ENCODE data around the gene SPC25. TPM values are rescaled to one million over a fixed set of nuclear protein-coding genes. Genes with fewer than 3 reads are reported as not detected.

The SPC25 gene
- total RNA-seq, 5 donors from 2014 or later (not counting 1 experiment from before 2014, with no cell fraction given): 0.32 to 0.83 (median 0.43) TPM; not detected in 2

- ChIA-PET CTCF (no interaction called here), POLR2A (no interaction called here)
- ATAC-seq (replicated peaks in 1 of 4) (no peak), DNase-seq (no peak)
- H3K27me3 Mint-ChIP-seq: no peaks in the 10 kb centered on the region
- Histone ChIP-seq H3K9me3 (no peaks in the 10 kb centered on the region), H3K36me3 (ENCODE audit: control insufficient read depth in 2 of 2, extremely low read depth in 1 of 2, insufficient read depth in 1 of 2, low read length in 1 of 2) (no peaks in the 10 kb centered on the region), H3K4me3 (ENCODE audit: control insufficient read depth in 1 of 2, extremely low read depth in 1 of 2, low read length in 1 of 2) (no peak overlapping the region), H3K27ac (ENCODE audit: low read length) (no peak overlapping the region), H3K4me1 (ENCODE audit: control insufficient read depth in 1 of 2, extremely low read depth in 1 of 2, insufficient read depth in 2 of 2, low read length in 2 of 2) (no peaks in the 10 kb centered on the region), H3K27me3 (replicated peaks in 1 of 2; ENCODE audit: control insufficient read depth in 2 of 2, extremely low read depth in 1 of 2, insufficient read depth in 2 of 2, low read length in 1 of 2) (no peaks in the 10 kb centered on the region)
- 73% methylated on average over 3 of the region's 3 CpGs for WGBS (ENCODE audit: insufficient coverage)
- H3K4me1 Mint-ChIP-seq: no peaks in the 10 kb centered on the region
- H3K9me3 Mint-ChIP-seq: no peaks in the 10 kb centered on the region
- no peak overlapping the region for H3K27ac Mint-ChIP-seq
- H3K36me3 Mint-ChIP-seq: no peaks in the 10 kb centered on the region
- no peak overlapping the region for H3K4me3 Mint-ChIP-seq
Measured at GRCh38 chr2:168843253-168843652, 47.0 kb downstream of the SPC25 start.

DNA sequence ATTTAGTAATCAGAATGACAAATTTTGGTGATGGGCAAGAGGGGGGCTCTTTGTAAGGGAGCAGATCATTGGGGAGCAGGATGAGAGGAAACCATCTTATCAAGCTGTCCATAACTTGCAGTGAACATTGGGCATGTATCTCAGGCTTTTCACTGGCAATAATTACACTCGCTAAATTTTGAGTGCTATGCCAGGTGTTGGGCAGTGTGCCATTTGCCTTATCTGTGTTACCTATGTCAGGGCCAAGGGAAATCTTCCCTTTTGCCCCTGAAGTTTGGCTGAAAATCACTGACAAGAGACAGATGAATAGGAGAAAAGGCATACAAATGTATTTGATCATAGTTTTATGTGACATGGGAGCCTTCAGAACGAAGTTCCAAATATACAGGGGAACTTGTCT, 48.8 kb downstream of the SPC25 start:
- 100% methylated on average over 1 of the region's 2 CpGs for WGBS (ENCODE audit: insufficient coverage)
- H3K4me1 ChIP-seq (ENCODE audit: control insufficient read depth in 1 of 2, extremely low read depth in 1 of 2, insufficient read depth in 2 of 2, low read length in 2 of 2): no peaks in the 10 kb centered on the region
- POLR2A ChIA-PET: no interaction called here
- Mint-ChIP-seq H3K27me3 (no peaks in the 10 kb centered on the region), H3K4me1 (no peaks in the 10 kb centered on the region), H3K4me3 (no peak overlapping the region), H3K9me3 (peaks cover 0 to 4% (median 0%) of the 10 kb centered on the region in 3 donors), H3K36me3 (no peaks in the 10 kb centered on the region), H3K27ac (no peak overlapping the region)
- ATAC-seq (replicated peaks in 1 of 4): no peak
- no peak overlapping the region for H3K4me3 ChIP-seq (ENCODE audit: control insufficient read depth in 1 of 2, extremely low read depth in 1 of 2, low read length in 1 of 2)
- no peak overlapping the region for H3K27ac ChIP-seq (ENCODE audit: low read length)
- H3K27me3 ChIP-seq (replicated peaks in 1 of 2; ENCODE audit: control insufficient read depth in 2 of 2, extremely low read depth in 1 of 2, insufficient read depth in 2 of 2, low read length in 1 of 2): no peaks in the 10 kb centered on the region
- CTCF ChIA-PET: no interaction called here
- DNase-seq: no peak
- no peaks in the 10 kb centered on the region for H3K36me3 ChIP-seq (ENCODE audit: control insufficient read depth in 2 of 2, extremely low read depth in 1 of 2, insufficient read depth in 1 of 2, low read length in 1 of 2)
- no peaks in the 10 kb centered on the region for H3K9me3 ChIP-seq

DNA sequence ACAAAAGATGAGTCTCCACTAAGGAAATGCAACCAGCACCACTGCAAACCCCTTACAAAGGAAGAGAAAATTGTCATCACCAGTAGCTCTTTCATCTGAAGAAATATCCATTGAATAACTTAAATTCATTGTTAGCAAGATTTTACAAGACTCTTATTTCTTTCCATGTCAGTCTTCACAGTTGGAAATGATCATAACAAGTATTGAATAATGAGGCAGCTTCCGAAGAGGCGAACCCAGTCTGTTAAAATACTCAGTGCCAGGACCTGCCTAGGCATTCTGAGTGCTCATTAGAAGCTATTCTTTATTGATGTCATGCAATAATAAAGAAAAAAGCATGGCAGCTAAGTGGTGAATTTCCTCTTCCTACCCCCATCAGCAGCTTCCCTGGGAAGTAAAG, 54.3 kb downstream of the SPC25 start:
- H3K4me1 Mint-ChIP-seq: no peaks in the 10 kb centered on the region
- no peak overlapping the region for H3K4me3 ChIP-seq (ENCODE audit: control insufficient read depth in 1 of 2, extremely low read depth in 1 of 2, low read length in 1 of 2)
- no peaks in the 10 kb centered on the region for H3K27me3 ChIP-seq (replicated peaks in 1 of 2; ENCODE audit: control insufficient read depth in 2 of 2, extremely low read depth in 1 of 2, insufficient read depth in 2 of 2, low read length in 1 of 2)
- ChIA-PET POLR2A (no interaction called here), CTCF (no interaction called here)
- no peak overlapping the region for H3K27ac ChIP-seq (ENCODE audit: low read length)
- no peak overlapping the region for H3K27ac Mint-ChIP-seq
- DNase-seq (no peak), ATAC-seq (replicated peaks in 1 of 4) (no peak)
- no peaks in the 10 kb centered on the region for H3K27me3 Mint-ChIP-seq
- no peaks in the 10 kb centered on the region for H3K36me3 Mint-ChIP-seq
- H3K36me3 ChIP-seq (ENCODE audit: control insufficient read depth in 2 of 2, extremely low read depth in 1 of 2, insufficient read depth in 1 of 2, low read length in 1 of 2): no peaks in the 10 kb centered on the region
- peaks cover under 1% of the 10 kb centered on the region for H3K9me3 ChIP-seq
- no peaks in the 10 kb centered on the region for H3K4me1 ChIP-seq (ENCODE audit: control insufficient read depth in 1 of 2, extremely low read depth in 1 of 2, insufficient read depth in 2 of 2, low read length in 2 of 2)
- no peak overlapping the region for H3K4me3 Mint-ChIP-seq
- peaks cover 0 to 4% (median 3%) of the 10 kb centered on the region in 3 donors for H3K9me3 Mint-ChIP-seq
- WGBS (ENCODE audit: insufficient coverage): no CpG with 5 or more reads among the region's 2 CpGs

DNA sequence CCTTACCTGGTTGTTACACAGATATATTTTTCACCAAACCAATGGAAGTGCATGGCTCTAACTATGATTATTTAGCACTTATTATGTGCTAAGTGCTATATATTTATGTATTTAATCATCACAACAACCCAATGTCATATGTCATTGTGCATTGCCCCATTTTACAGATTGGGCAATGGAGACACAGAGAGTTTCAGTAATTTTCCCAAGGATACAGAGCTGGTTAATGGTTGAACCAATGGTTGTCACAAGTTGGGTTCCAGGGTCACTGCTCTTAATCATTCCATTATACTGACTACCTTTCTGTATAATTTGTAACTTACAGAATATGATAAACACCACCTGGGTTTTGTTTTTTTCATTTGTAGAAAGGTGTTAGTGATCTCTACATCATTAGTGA, 58.6 kb downstream of the SPC25 start:
- Histone ChIP-seq H3K27me3 (replicated peaks in 1 of 2; ENCODE audit: control insufficient read depth in 2 of 2, extremely low read depth in 1 of 2, insufficient read depth in 2 of 2, low read length in 1 of 2) (no peaks in the 10 kb centered on the region), H3K36me3 (ENCODE audit: control insufficient read depth in 2 of 2, extremely low read depth in 1 of 2, insufficient read depth in 1 of 2, low read length in 1 of 2) (no peaks in the 10 kb centered on the region), H3K4me3 (ENCODE audit: control insufficient read depth in 1 of 2, extremely low read depth in 1 of 2, low read length in 1 of 2) (no peak overlapping the region), H3K27ac (ENCODE audit: low read length) (no peak overlapping the region), H3K4me1 (ENCODE audit: control insufficient read depth in 1 of 2, extremely low read depth in 1 of 2, insufficient read depth in 2 of 2, low read length in 2 of 2) (no peaks in the 10 kb centered on the region), H3K9me3 (peaks cover 4% of the 10 kb centered on the region)
- DNase-seq: no peak
- H3K4me3 Mint-ChIP-seq: no peak overlapping the region
- ChIA-PET POLR2A (no interaction called here), CTCF (no interaction called here)
- H3K27me3 Mint-ChIP-seq: no peaks in the 10 kb centered on the region
- no peak for ATAC-seq (replicated peaks in 1 of 4)
- peaks cover 0 to 3% (median 0%) of the 10 kb centered on the region in 3 donors for H3K9me3 Mint-ChIP-seq
- no peaks in the 10 kb centered on the region for H3K36me3 Mint-ChIP-seq
- H3K27ac Mint-ChIP-seq: no peak overlapping the region
- H3K4me1 Mint-ChIP-seq: no peaks in the 10 kb centered on the region

DNA sequence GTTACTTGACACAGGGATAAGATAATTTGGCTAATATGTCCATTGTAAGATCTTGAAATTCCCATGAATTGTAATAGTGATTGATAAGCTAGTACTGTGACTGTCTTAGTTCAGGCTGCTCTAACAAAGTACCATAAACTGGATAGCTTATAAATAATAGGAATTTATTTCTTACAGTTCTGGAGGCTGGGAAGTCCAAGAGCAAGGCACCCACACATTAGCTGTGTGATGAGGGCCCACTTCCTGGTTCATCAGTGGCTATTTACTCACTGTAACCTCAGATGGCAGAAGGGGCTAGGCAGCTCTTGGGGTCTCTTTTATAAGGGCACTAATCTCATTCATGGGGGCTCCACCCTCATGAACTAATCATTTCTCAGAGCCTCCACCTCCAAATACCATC, 59.3 kb downstream of the SPC25 start:
- Mint-ChIP-seq H3K27me3 (no peaks in the 10 kb centered on the region), H3K9me3 (peaks cover 0 to 3% (median 0%) of the 10 kb centered on the region in 3 donors), H3K4me3 (no peak overlapping the region), H3K27ac (no peak overlapping the region), H3K36me3 (no peaks in the 10 kb centered on the region), H3K4me1 (no peaks in the 10 kb centered on the region)
- POLR2A ChIA-PET: no interaction called here
- Histone ChIP-seq H3K27ac (ENCODE audit: low read length) (no peak overlapping the region), H3K9me3 (peaks cover 4% of the 10 kb centered on the region), H3K27me3 (replicated peaks in 1 of 2; ENCODE audit: control insufficient read depth in 2 of 2, extremely low read depth in 1 of 2, insufficient read depth in 2 of 2, low read length in 1 of 2) (no peaks in the 10 kb centered on the region), H3K4me3 (ENCODE audit: control insufficient read depth in 1 of 2, extremely low read depth in 1 of 2, low read length in 1 of 2) (no peak overlapping the region), H3K36me3 (ENCODE audit: control insufficient read depth in 2 of 2, extremely low read depth in 1 of 2, insufficient read depth in 1 of 2, low read length in 1 of 2) (no peaks in the 10 kb centered on the region), H3K4me1 (ENCODE audit: control insufficient read depth in 1 of 2, extremely low read depth in 1 of 2, insufficient read depth in 2 of 2, low read length in 2 of 2) (no peaks in the 10 kb centered on the region)
- ATAC-seq (replicated peaks in 1 of 4): no peak
- CTCF ChIA-PET: no interaction called here
- no peak for DNase-seq

DNA sequence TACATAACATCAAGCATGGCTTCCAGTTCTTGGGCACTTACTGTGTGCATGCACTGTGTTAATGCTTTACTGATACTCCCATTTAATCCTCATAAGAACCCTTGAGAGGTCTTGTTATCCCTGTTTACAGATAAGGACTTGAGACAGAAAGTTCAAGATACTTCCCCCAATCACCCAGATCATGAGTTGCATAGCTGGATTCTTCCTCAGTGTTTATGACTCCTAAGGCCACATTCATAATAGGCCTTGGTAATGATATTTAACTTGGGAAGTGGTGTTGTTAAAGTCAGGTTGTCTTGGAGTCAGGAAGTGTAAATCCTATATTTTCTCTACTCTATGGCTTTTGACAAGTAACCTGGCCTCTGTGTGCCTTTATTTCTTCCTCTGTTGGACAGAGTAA, 65.1 kb downstream of the SPC25 start:
- no peak overlapping the region for H3K4me3 Mint-ChIP-seq
- no peaks in the 10 kb centered on the region for H3K36me3 Mint-ChIP-seq
- H3K27ac Mint-ChIP-seq: no peak overlapping the region
- DNase-seq: no peak
- H3K9me3 ChIP-seq: no peaks in the 10 kb centered on the region
- ChIA-PET CTCF (no interaction called here), POLR2A (no interaction called here)
- H3K4me1 ChIP-seq (ENCODE audit: control insufficient read depth in 1 of 2, extremely low read depth in 1 of 2, insufficient read depth in 2 of 2, low read length in 2 of 2): no peaks in the 10 kb centered on the region
- no peaks in the 10 kb centered on the region for H3K27me3 ChIP-seq (replicated peaks in 1 of 2; ENCODE audit: control insufficient read depth in 2 of 2, extremely low read depth in 1 of 2, insufficient read depth in 2 of 2, low read length in 1 of 2)
- no peak overlapping the region for H3K4me3 ChIP-seq (ENCODE audit: control insufficient read depth in 1 of 2, extremely low read depth in 1 of 2, low read length in 1 of 2)
- H3K27me3 Mint-ChIP-seq: no peaks in the 10 kb centered on the region
- no peak overlapping the region for H3K27ac ChIP-seq (ENCODE audit: low read length)
- no peaks in the 10 kb centered on the region for H3K9me3 Mint-ChIP-seq
- no peaks in the 10 kb centered on the region for H3K36me3 ChIP-seq (ENCODE audit: control insufficient read depth in 2 of 2, extremely low read depth in 1 of 2, insufficient read depth in 1 of 2, low read length in 1 of 2)
- ATAC-seq (replicated peaks in 1 of 4): no peak
- no peaks in the 10 kb centered on the region for H3K4me1 Mint-ChIP-seq

DNA sequence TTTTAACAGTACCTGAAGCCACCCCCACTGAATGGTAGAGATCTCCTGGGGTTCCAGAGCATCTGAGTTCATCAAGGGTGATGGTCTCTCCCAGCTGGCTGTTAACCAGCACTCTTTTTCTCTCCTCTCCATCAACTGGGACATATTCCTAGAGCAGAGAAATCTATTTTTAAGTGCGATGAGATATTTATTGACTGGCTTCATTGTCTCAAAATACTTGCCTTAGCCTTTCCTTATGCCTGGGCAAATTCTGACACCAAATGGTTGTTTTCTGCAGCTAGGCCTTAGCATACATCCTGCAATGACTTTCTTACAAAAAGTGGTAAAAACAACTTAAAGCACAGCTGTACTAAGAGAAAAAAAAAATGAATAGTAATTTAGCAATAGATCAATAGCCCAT, 68.2 kb downstream of the SPC25 start:
- no CpG with 5 or more reads among the region's 1 CpG for WGBS (ENCODE audit: insufficient coverage)
- Histone ChIP-seq H3K9me3 (no peaks in the 10 kb centered on the region), H3K4me1 (ENCODE audit: control insufficient read depth in 1 of 2, extremely low read depth in 1 of 2, insufficient read depth in 2 of 2, low read length in 2 of 2) (no peaks in the 10 kb centered on the region), H3K27me3 (replicated peaks in 1 of 2; ENCODE audit: control insufficient read depth in 2 of 2, extremely low read depth in 1 of 2, insufficient read depth in 2 of 2, low read length in 1 of 2) (no peaks in the 10 kb centered on the region), H3K4me3 (ENCODE audit: control insufficient read depth in 1 of 2, extremely low read depth in 1 of 2, low read length in 1 of 2) (no peak overlapping the region), H3K27ac (ENCODE audit: low read length) (no peak overlapping the region), H3K36me3 (ENCODE audit: control insufficient read depth in 2 of 2, extremely low read depth in 1 of 2, insufficient read depth in 1 of 2, low read length in 1 of 2) (no peaks in the 10 kb centered on the region)
- H3K4me3 Mint-ChIP-seq: no peak overlapping the region
- H3K4me1 Mint-ChIP-seq: no peaks in the 10 kb centered on the region
- ChIA-PET CTCF (no interaction called here), POLR2A (no interaction called here)
- DNase-seq: no peak
- no peak overlapping the region for H3K27ac Mint-ChIP-seq
- H3K27me3 Mint-ChIP-seq: peaks cover 0 to 2% of the 10 kb centered on the region in 2 donors
- H3K36me3 Mint-ChIP-seq: no peaks in the 10 kb centered on the region
- no peak for ATAC-seq (replicated peaks in 1 of 4)
- H3K9me3 Mint-ChIP-seq: no peaks in the 10 kb centered on the region

Measured in T-cell (primary cell).